Coronary artery (tissue), 2 donors: ENCODE data around the gene OPCML.

Source experiments
- DNase-seq: peaks from one replicate; pipeline ENCODE4 v3.0.0-alpha.2; 2017; ENCODE audit warnings: low spot score
- H3K27ac ChIP-seq, 2 donors: fragments of 200-600 bp; sonication (generic); one replicate each; pipeline ENCODE4 v1.5.1; 2016 to 2019
- H3K4me3 ChIP-seq: fragments of 200-600 bp; sonication (generic); 2 replicates; pipeline ENCODE4 v1.5.1; 2016; ENCODE audit warnings: mild to moderate bottlenecking, moderate library complexity
- CTCF ChIP-seq: fragments of 200-600 bp; sonication (generic); IDR thresholded peaks from one replicate; pipeline ENCODE4 v1.5.1; 2019; ENCODE audit warnings: antibody characterized with exemption

OPCML gene

DNA sequence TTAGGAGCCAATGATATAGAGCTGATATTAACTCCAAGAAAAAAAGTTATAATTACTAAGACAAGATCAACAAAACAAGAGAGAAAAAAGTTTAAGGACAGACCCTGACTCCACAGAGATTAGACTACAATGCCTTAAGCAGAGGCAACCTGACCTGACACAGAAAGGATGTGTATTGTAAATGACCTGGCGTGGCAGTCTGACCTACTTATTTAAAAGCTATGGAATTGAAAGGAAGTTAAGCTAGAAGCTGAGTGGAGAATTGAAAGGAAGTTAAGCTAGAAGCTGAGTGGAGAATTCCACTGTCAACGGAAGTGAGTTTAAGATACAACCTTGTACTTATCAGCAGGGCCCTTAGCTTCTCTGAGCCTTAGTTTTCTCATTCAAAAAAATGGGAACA is 885.4 kb downstream of the OPCML start:
- DNase-seq: no peak
- Histone ChIP-seq H3K27ac (no peak overlapping the region), H3K4me3 (no peak overlapping the region)
- no peak for TF ChIP-seq CTCF

- TF ChIP-seq CTCF: no peak
- no peak for DNase-seq
- H3K27ac ChIP-seq: no peak overlapping the region
- H3K4me3 ChIP-seq: no peak overlapping the region
These were observed 887.6 kb downstream of the OPCML start for GRCh38 chr11:132644520-132645239.

GRCh38 chr11:132643239-132643638 is 889.1 kb downstream of the OPCML start:
- H3K27ac ChIP-seq: no peak overlapping the region
- H3K4me3 ChIP-seq: no peak overlapping the region
- no peak for TF ChIP-seq CTCF
- DNase-seq: no peak

DNA sequence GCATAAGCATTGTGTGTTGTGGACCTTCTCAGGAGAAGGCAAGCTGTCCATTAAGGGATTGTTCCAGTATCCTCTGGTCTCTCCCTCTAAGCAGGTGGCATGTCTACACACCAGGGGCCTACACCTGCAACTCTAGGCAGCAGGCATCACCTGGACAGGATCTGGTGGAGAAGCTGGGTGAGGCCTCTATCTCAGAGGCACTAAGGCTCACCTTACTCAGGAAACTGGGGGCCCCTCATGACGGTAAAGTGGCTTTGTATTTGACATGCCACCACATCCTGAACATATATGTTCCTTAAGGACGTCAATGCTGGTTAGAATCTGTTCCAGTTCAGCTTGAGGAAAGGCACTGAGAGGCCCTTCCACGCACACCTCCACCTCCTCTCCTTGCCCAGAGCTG is 891.3 kb downstream of the OPCML start:
- no peak for TF ChIP-seq CTCF
- Histone ChIP-seq H3K27ac (no peak overlapping the region), H3K4me3 (no peak overlapping the region)
- DNase-seq: no peak

DNA sequence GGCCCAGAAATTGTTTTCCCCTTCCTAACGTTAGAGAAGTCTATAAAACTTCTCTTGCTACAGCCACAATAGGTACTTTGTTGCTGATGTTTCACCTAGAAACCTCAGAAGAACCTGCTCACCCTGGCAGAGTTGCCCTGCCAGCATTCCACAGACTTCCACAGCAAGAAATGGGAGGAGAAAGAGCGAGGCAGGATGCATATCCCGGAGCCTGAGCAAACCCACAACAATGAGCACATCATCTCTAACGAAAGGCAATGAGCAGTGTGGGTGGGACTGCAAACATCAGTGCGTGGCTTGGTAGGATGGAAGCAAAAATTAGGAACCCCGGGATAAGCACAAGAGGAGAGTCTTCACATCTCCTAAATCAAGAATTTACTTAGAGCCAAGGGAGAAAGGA is 892.3 kb downstream of the OPCML start:
- H3K27ac ChIP-seq: no peak overlapping the region
- TF ChIP-seq CTCF: no peak

GRCh38 chr11:132639403-132639802 is 892.9 kb downstream of the OPCML start:
- DNase-seq: no peak
- no peak overlapping the region for H3K4me3 ChIP-seq
- no peak overlapping the region for H3K27ac ChIP-seq
- TF ChIP-seq CTCF: no peak

More for the DNA sequence above, 892.3 kb downstream of the OPCML start:
- no peak overlapping the region for H3K4me3 ChIP-seq
- no peak for DNase-seq

GRCh38 chr11:132638423-132638822 is 893.9 kb downstream of the OPCML start:
- DNase-seq: no peak
- TF ChIP-seq CTCF: no peak
- Histone ChIP-seq H3K27ac (no peak overlapping the region), H3K4me3 (no peak overlapping the region)
